Suprapubic skin (tissue), 4 donors: Measurements from ENCODE around the gene PEAK3.

Source experiments
- EP300 ChIP-seq: sonication (generic); formaldehyde crosslinking; IDR thresholded peaks from one replicate; pipeline ENCODE4 v1.6.1; 2017; ENCODE audit warnings: antibody characterized with exemption
- POLR2A ChIP-seq, 2 donors: fragments of 450-650 bp; IDR thresholded peaks; one replicate each; pipeline ENCODE4 v1.6.1; 2017; ENCODE audit warnings: antibody characterized with exemption in 2 of 2, mild to moderate bottlenecking in 2 of 2, moderate library complexity in 2 of 2
- POLR2AphosphoS5 ChIP-seq, 3 donors: sonication (generic); formaldehyde crosslinking; IDR thresholded peaks; one replicate each; pipeline ENCODE4 v1.6.1; 2017; ENCODE audit warnings: antibody characterized with exemption in 3 of 3
- TF ChIP-seq, protein P1 (sequence below), 2 donors: fragments of 200-600 bp in 1 of 2; fragments of 450-650 bp in 1 of 2; sonication (generic) in 1 of 2; IDR thresholded peaks; one replicate each; pipeline ENCODE4 v1.5.1; 2016 to 2019; ENCODE audit warnings: antibody characterized with exemption in 2 of 2, mild to moderate bottlenecking in 1 of 2, moderate library complexity in 1 of 2

DNA sequence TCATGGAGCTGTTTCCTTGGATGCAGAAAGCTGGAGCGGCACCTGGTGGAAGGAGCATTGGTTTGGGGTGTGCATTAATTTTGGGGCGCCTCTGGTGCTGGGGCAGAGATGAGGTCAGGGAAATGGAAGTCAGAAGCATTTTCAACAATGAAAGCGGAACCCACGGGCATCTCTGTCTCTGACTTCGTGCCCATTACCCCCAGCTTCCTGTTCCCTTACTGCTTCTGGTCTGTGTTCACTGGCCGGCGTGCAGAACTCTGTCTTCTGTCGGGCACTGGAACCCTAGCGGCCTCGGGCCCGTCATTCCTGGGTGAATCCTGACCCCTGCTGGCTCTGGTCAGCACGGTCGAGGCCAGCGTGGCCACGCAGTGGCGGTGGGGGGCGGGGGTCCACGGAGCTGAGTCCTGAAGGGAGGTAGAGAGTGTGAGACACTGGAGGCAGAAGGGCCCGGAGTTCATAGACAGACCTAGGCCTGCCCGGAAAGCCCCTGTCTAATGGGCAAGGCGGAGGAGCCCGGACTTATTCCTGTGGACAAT, 33.9 kb upstream of the PEAK3 start:
- TF ChIP-seq, protein P1, sequence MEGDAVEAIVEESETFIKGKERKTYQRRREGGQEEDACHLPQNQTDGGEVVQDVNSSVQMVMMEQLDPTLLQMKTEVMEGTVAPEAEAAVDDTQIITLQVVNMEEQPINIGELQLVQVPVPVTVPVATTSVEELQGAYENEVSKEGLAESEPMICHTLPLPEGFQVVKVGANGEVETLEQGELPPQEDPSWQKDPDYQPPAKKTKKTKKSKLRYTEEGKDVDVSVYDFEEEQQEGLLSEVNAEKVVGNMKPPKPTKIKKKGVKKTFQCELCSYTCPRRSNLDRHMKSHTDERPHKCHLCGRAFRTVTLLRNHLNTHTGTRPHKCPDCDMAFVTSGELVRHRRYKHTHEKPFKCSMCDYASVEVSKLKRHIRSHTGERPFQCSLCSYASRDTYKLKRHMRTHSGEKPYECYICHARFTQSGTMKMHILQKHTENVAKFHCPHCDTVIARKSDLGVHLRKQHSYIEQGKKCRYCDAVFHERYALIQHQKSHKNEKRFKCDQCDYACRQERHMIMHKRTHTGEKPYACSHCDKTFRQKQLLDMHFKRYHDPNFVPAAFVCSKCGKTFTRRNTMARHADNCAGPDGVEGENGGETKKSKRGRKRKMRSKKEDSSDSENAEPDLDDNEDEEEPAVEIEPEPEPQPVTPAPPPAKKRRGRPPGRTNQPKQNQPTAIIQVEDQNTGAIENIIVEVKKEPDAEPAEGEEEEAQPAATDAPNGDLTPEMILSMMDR (IDR thresholded peaks at IDR 0.05) = peak in 1 of 2 donors; percentile 26
- no peak for TF ChIP-seq EP300
- no peak for TF ChIP-seq POLR2AphosphoS5 (IDR thresholded peaks at IDR 0.05)
- TF ChIP-seq POLR2A (IDR thresholded peaks at IDR 0.05) = no peak
